Mesenchymal stem cell (in vitro differentiated cells and primary cell): ENCODE measurements around the gene ARL5C.

ENCODE experiments used
- DNase-seq: peaks from one replicate; pipeline ENCODE4 v3.0.0-alpha.2; 2013
- H2AFZ ChIP-seq: one replicate; pipeline ENCODE4 v1.6.1; 2013; ENCODE audit warnings: low read depth, mild to moderate bottlenecking, control low read depth, inconsistent platforms, low read length, moderate library complexity
- H2AK5ac ChIP-seq: 2 replicates; pipeline ENCODE4 v1.6.1; 2013; ENCODE audit warnings: low read length, moderate library complexity, mild to moderate bottlenecking, inconsistent platforms; ENCODE audit not compliant: severe bottlenecking
- H2BK120ac ChIP-seq: one replicate; pipeline ENCODE4 v1.6.1; 2013; ENCODE audit warnings: low read depth, mild to moderate bottlenecking, inconsistent platforms, low read length, moderate library complexity
- H2BK12ac ChIP-seq, 2 experiments: one replicate each; pipeline ENCODE4 v1.6.1; 2013; ENCODE audit warnings: inconsistent platforms in 2 of 2, low read length in 2 of 2, mild to moderate bottlenecking in 2 of 2, moderate library complexity in 2 of 2, control low read depth in 1 of 2
- H2BK15ac ChIP-seq: one replicate; pipeline ENCODE4 v1.6.1; 2013; ENCODE audit warnings: mild to moderate bottlenecking, low read depth, inconsistent platforms; ENCODE audit not compliant: poor library complexity, severe bottlenecking
- H2BK5ac ChIP-seq: 2 replicates; pipeline ENCODE4 v1.6.1; 2013; ENCODE audit warnings: low read depth, mild to moderate bottlenecking, low read length, control low read depth, inconsistent platforms; ENCODE audit not compliant: poor library complexity, severe bottlenecking
- H3K14ac ChIP-seq, 2 experiments: one replicate each; pipeline ENCODE4 v1.6.1; 2013; ENCODE audit warnings: inconsistent platforms in 2 of 2, low read length in 2 of 2, control low read depth in 1 of 2, mild to moderate bottlenecking in 1 of 2, moderate library complexity in 1 of 2
- H3K18ac ChIP-seq, 2 experiments: one replicate each; pipeline ENCODE4 v1.6.1; 2013; ENCODE audit warnings: inconsistent platforms in 2 of 2, low read length in 2 of 2, control low read depth in 1 of 2, low read depth in 1 of 2, mild to moderate bottlenecking in 1 of 2
- H3K23ac ChIP-seq, 2 experiments: one replicate each; pipeline ENCODE4 v1.6.1; 2013; ENCODE audit warnings: inconsistent platforms in 2 of 2, low read length in 2 of 2, mild to moderate bottlenecking in 2 of 2, moderate library complexity in 2 of 2, control low read depth in 1 of 2
- H3K27ac ChIP-seq: 2 replicates; pipeline ENCODE4 v1.5.1; 2013; ENCODE audit warnings: mild to moderate bottlenecking, moderate library complexity, low read length, control low read depth, inconsistent platforms; ENCODE audit not compliant: poor library complexity, severe bottlenecking
- H3K27me3 ChIP-seq, 2 experiments: 2 replicates each; pipeline versions ENCODE4 v1.6.1 to v1.7.0; 2013; ENCODE audit warnings: low read length in 2 of 2, mild to moderate bottlenecking in 2 of 2, moderate library complexity in 2 of 2, control low read depth in 1 of 2, inconsistent platforms in 1 of 2; ENCODE audit not compliant: control insufficient read depth in 1 of 2, insufficient read depth in 1 of 2
- H3K36me3 ChIP-seq, 2 experiments: 2 replicates each; pipeline versions ENCODE4 v1.6.1 to v1.7.0; 2013; ENCODE audit warnings: low read length in 2 of 2, control low read depth in 1 of 2, inconsistent platforms in 1 of 2, low read depth in 1 of 2, mild to moderate bottlenecking in 1 of 2; ENCODE audit not compliant: insufficient read depth in 2 of 2, control insufficient read depth in 1 of 2
- H3K4ac ChIP-seq, 2 experiments: one replicate each; pipeline ENCODE4 v1.6.1; 2013; ENCODE audit warnings: inconsistent platforms in 2 of 2, low read length in 2 of 2, mild to moderate bottlenecking in 2 of 2, moderate library complexity in 2 of 2, control low read depth in 1 of 2, low read depth in 1 of 2
- H3K4me1 ChIP-seq: 2 replicates; pipeline ENCODE4 v1.6.1; 2013; ENCODE audit warnings: low read depth, low read length, control low read depth; ENCODE audit not compliant: control insufficient read depth, insufficient read depth
- H3K4me2 ChIP-seq: 2 replicates; pipeline ENCODE4 v1.6.1; 2013; ENCODE audit warnings: low read length, mild to moderate bottlenecking, inconsistent platforms; ENCODE audit not compliant: poor library complexity, severe bottlenecking
- H3K4me3 ChIP-seq, 2 experiments: 2 replicates each; pipeline versions ENCODE4 v1.5.1 to v1.7.0; 2013; ENCODE audit warnings: low read length in 2 of 2, mild to moderate bottlenecking in 2 of 2, control low read depth in 1 of 2, low read depth in 1 of 2; ENCODE audit not compliant: insufficient read depth in 1 of 2
- H3K79me1 ChIP-seq: replicated peaks from 2 replicates; pipeline ENCODE4 v1.6.1; 2013; ENCODE audit warnings: mild to moderate bottlenecking, control low read depth, low read length, inconsistent platforms; ENCODE audit not compliant: poor library complexity, severe bottlenecking
- H3K9ac ChIP-seq: 2 replicates; pipeline ENCODE4 v1.7.0; 2013; ENCODE audit warnings: mild to moderate bottlenecking, low read length, moderate library complexity
- H3K9me3 ChIP-seq: 2 replicates; pipeline ENCODE4 v1.7.0; 2013; ENCODE audit warnings: mild to moderate bottlenecking, low read length; ENCODE audit not compliant: control insufficient read depth
- H4K8ac ChIP-seq: one replicate; pipeline ENCODE4 v1.6.1; 2013; ENCODE audit warnings: inconsistent platforms, mild to moderate bottlenecking, low read length, moderate library complexity
- H4K91ac ChIP-seq: one replicate; pipeline ENCODE4 v1.6.1; 2013; ENCODE audit warnings: mild to moderate bottlenecking, low read length, inconsistent platforms
- WGBS: methylation state at CpG from one replicate; pipeline ENCODE4 v1.1.7; 2013; ENCODE audit warnings: mixed read lengths; 5-methylcytosine and 5-hydroxymethylcytosine counted together

The ARL5C gene

GRCh38 chr17:39141294-39141693 lies 24.7 kb downstream of the ARL5C start:
- H3K4ac ChIP-seq, result no peak overlapping the region
- H3K18ac ChIP-seq, result no peak overlapping the region
- no peak overlapping the region for H3K14ac ChIP-seq
- no peaks in the 10 kb centered on the region for H3K9me3 ChIP-seq
- no peak for DNase-seq
- WGBS, result 95% methylated on average over 3 of the region's 5 CpGs
- no peak overlapping the region for H2BK5ac ChIP-seq
- H2AFZ ChIP-seq, result no peak overlapping the region
- H3K36me3 ChIP-seq, result peaks cover 0 to 3% of the 10 kb centered on the region in 2 experiments
- H3K79me1 ChIP-seq, result no peaks in the 10 kb centered on the region
- no peak overlapping the region for H3K4me2 ChIP-seq
- H3K4me3 ChIP-seq, result no peak overlapping the region
- H4K91ac ChIP-seq, result no peak overlapping the region
- no peak overlapping the region for H2BK15ac ChIP-seq
- H3K27me3 ChIP-seq, result no peaks in the 10 kb centered on the region
- no peak overlapping the region for H4K8ac ChIP-seq
- H3K9ac ChIP-seq, result no peak overlapping the region
- H2AK5ac ChIP-seq, result no peak overlapping the region
- no peak overlapping the region for H2BK12ac ChIP-seq
- H3K27ac ChIP-seq, result no peak overlapping the region
- no peak overlapping the region for H3K23ac ChIP-seq
- H2BK120ac ChIP-seq, result no peak overlapping the region
- peaks cover 17% of the 10 kb centered on the region for H3K4me1 ChIP-seq

GRCh38 chr17:39139561-39139960 lies 26.4 kb downstream of the ARL5C start:
- H3K4me3 ChIP-seq, result no peak overlapping the region
- peaks cover 0 to 3% of the 10 kb centered on the region in 2 experiments for H3K36me3 ChIP-seq
- no peak overlapping the region for H2AFZ ChIP-seq
- 90% methylated on average over 9 of the region's 9 CpGs for WGBS
- no peaks in the 10 kb centered on the region for H3K27me3 ChIP-seq
- peak overlapping the region in 1 of 2 experiments; percentile 73 for H3K14ac ChIP-seq
- H3K23ac ChIP-seq, result no peak overlapping the region
- no peaks in the 10 kb centered on the region for H3K79me1 ChIP-seq
- H4K91ac ChIP-seq, result peak overlapping the region; percentile 8
- peaks cover 17% of the 10 kb centered on the region for H3K4me1 ChIP-seq
- no peak overlapping the region for H2BK15ac ChIP-seq
- H3K4ac ChIP-seq, result peak overlapping the region; percentile 9 to 51
- peak overlapping the region; percentile 32 for H2AK5ac ChIP-seq
- H3K27ac ChIP-seq, result peak overlapping the region; percentile 18
- peak overlapping the region in 1 of 2 experiments; percentile 73 for H2BK12ac ChIP-seq
- no peaks in the 10 kb centered on the region for H3K9me3 ChIP-seq
- H3K9ac ChIP-seq, result no peak overlapping the region
- no peak overlapping the region for H2BK120ac ChIP-seq
- peak overlapping the region; percentile 4 to 85 for H3K18ac ChIP-seq
- H3K4me2 ChIP-seq, result no peak overlapping the region
- no peak for DNase-seq
- no peak overlapping the region for H4K8ac ChIP-seq
- H2BK5ac ChIP-seq, result peak overlapping the region; percentile 26

GRCh38 chr17:39139161-39139511 lies 26.8 kb downstream of the ARL5C start:
- DNase-seq, result peak; percentile 90
- Histone ChIP-seq H3K9ac (peak overlapping the region; percentile 72), H3K4ac (peak overlapping the region in 1 of 2 experiments; percentile 9), H2BK120ac (no peak overlapping the region), H2AK5ac (peak overlapping the region; percentile 32), H3K18ac (peak overlapping the region; percentile 14 to 85), H3K4me3 (peak overlapping the region in 1 of 2 experiments; percentile 25), H3K79me1 (no peaks in the 10 kb centered on the region), H3K27ac (peak overlapping the region; percentile 65), H2BK12ac (peak overlapping the region; percentile 14 to 73), H3K14ac (peak overlapping the region in 1 of 2 experiments; percentile 73), H4K91ac (peak overlapping the region; percentile 5), H3K4me2 (peak overlapping the region; percentile 17), H3K4me1 (peaks cover 15% of the 10 kb centered on the region), H3K23ac (no peak overlapping the region), H3K9me3 (no peaks in the 10 kb centered on the region), H2BK5ac (no peak overlapping the region), H2AFZ (peak overlapping the region; percentile 8), H2BK15ac (peak overlapping the region; percentile 90), H4K8ac (peak overlapping the region; percentile 46), H3K27me3 (no peaks in the 10 kb centered on the region), H3K36me3 (peaks cover 0 to 3% of the 10 kb centered on the region in 2 experiments)
- WGBS, result 55% methylated on average over 2 of the region's 2 CpGs

- Histone ChIP-seq H2BK12ac (peak overlapping the region; percentile 29 to 66), H3K14ac (no peak overlapping the region), H3K18ac (peak overlapping the region; percentile 54 to 55), H2AK5ac (peak overlapping the region; percentile 8), H3K4me1 (peaks cover 15% of the 10 kb centered on the region), H3K36me3 (peaks cover 0 to 3% of the 10 kb centered on the region in 2 experiments), H4K8ac (peak overlapping the region; percentile 67), H3K23ac (no peak overlapping the region), H3K9ac (peak overlapping the region; percentile 72), H2BK120ac (no peak overlapping the region), H3K4me2 (peak overlapping the region; percentile 17), H2AFZ (peak overlapping the region; percentile 8), H3K27ac (peak overlapping the region; percentile 65), H3K27me3 (no peaks in the 10 kb centered on the region), H3K79me1 (no peaks in the 10 kb centered on the region), H2BK15ac (peak overlapping the region; percentile 90), H3K4ac (peak overlapping the region in 1 of 2 experiments; percentile 9), H3K4me3 (peak overlapping the region in 1 of 2 experiments; percentile 25), H2BK5ac (no peak overlapping the region), H4K91ac (peak overlapping the region; percentile 78), H3K9me3 (no peaks in the 10 kb centered on the region)
- WGBS, result 89% methylated on average over 13 of the region's 13 CpGs
- DNase-seq, result no peak
Observed at GRCh38 chr17:39138431-39139160, 27.4 kb downstream of the ARL5C start.
